ENCODE results near the gene FAM216A. TPM values are rescaled to one million over a fixed set of nuclear protein-coding genes. Genes with fewer than 3 reads are reported as not detected.

The FAM216A gene, protein sequence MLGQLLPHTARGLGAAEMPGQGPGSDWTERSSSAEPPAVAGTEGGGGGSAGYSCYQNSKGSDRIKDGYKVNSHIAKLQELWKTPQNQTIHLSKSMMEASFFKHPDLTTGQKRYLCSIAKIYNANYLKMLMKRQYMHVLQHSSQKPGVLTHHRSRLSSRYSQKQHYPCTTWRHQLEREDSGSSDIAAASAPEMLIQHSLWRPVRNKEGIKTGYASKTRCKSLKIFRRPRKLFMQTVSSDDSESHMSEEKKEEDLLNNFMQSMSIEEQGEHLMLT
- 17.6 to 20.7 TPM (median 20.2 TPM) in 5 replicates for total RNA-seq (2022; extraction: Qiagen RNA extraction; ENCODE audit: low read depth)

GRCh38 chr12:110468214-110469048 lies at the start of gene FAM216A, which contains the start of gene GPN3:
TSS of gene FAM216A (plus strand) at chr12:110468845. CDS start at chr12:110468876, 31 bp downstream.
TSS of gene GPN3 (minus strand) at chr12:110468257. CDS start at chr12:110468203, 54 bp downstream.

DNA sequence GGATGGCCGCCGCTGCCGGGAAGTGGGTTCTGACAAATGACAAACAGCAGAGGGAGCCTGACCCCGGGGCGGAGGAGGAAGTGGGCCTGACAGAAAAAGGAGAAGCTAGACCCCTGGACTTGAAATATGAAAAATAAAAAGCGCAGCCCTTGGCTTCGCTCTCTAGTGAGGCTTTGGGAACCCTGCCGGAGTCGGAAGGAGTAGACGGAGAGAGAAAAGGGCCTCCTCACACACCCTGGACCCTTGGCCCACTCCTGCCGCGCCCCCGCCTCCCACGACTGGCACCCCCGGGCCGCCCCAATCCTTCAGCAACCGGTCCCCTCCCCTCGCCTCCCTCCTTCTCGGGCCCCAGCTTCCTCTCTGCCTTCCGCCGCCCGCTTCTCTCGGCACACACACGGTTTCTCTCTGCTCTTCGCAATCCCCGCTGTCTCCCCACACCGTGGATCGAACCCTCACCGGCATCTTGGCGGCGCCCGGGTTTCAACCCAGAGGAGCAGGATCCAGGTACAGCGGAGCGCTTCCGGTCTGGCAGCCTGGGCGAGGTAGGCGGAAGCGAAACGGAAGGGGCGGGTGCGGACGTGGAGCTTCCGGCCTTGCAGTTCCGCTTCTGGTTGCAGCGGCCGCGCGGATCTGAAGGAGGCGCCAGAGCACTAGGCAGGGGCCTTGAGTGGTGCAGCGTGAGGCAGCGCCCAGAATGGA lies 18.7 kb upstream of the FAM216A start, which contains the start of gene ARPC3:
Gene ARPC3 (minus strand): TSS at position 539 of the 699 bp plus-strand sequence. CDS start 77 bp downstream, at position 462.

DNA sequence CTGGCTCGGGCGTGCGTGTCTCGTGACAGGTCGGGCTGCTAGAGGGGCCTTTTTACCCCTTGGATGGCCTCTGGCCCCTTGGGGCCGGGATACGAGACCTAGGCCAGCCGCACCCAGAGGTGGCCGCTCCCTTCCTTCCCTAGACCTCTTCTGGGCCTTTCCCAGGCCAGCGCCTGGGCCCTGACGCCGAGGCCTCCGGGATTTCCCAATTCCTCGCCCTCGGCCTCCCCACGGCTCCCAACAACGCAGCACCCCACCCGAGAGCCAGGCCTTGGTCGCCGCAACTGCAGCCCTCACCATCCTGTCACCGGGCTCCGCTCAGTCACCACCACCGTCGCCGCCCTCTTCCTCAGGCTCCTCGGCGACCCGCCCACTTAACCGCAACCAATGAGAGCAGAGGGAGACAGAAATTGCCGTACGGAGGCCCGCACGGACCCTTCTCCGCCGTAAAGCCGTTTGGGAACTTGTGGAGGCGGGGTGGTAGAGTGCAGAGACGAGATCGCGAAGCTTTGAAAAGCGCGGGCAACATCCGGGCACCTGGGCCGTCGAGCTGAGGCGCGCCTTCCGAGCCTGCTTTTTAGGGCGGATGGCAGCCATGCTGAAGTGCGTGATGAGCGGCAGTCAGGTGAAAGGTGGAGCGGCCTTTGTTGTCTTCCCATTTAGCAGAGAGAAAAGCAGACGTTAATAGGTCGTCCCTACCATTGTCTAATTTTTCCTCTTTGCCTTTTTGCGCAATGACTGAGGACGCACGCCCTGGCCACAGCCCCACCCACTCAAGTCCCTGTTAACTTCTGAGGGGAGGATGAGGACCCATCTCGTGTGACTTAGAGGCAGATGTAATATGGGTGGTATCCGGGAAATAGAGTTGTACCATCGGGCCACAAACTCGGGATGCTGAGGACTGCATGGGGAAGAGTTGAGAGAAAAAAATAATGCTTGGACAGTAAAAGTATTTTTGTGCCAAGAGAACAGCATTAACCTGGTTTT lies 33.4 kb downstream of the FAM216A start, which contains the start of the genes RAD9B and VPS29:
Gene RAD9B (plus strand): TSS at position 580 of the 987 bp plus-strand sequence. CDS start 7 bp downstream, at position 587.
Gene VPS29 (minus strand): TSS at position 360 of the 987 bp plus-strand sequence. CDS start 60 bp downstream, at position 300.

Other genes with a start within 250 kb of the FAM216A start
- 297 to 367 TPM (median 349 TPM) in 5 replicates for gene ATP2A2, start 187.6 kb upstream of the FAM216A start, total RNA-seq (2022; extraction: Qiagen RNA extraction; ENCODE audit: low read depth)
- gene ANAPC7, start 65.1 kb upstream of the FAM216A start, total RNA-seq (2022; extraction: Qiagen RNA extraction; ENCODE audit: low read depth) = 55.0 to 63.9 TPM (median 57.1 TPM) in 5 replicates
- gene ARPC3, start 18.5 kb upstream of the FAM216A start, total RNA-seq (2022; extraction: Qiagen RNA extraction; ENCODE audit: low read depth) = 442 to 835 TPM (median 448 TPM) in 5 replicates
- 30.4 to 38.0 TPM (median 33.6 TPM) in 5 replicates for gene GPN3, start 588 bp upstream of the FAM216A start, total RNA-seq (2022; extraction: Qiagen RNA extraction; ENCODE audit: low read depth)
- gene VPS29, start 33.3 kb downstream of the FAM216A start, total RNA-seq (2022; extraction: Qiagen RNA extraction; ENCODE audit: low read depth) = 137 to 162 TPM (median 151 TPM) in 5 replicates
- gene RAD9B, start 33.5 kb downstream of the FAM216A start, total RNA-seq (2022; extraction: Qiagen RNA extraction; ENCODE audit: low read depth) = 0.20 to 0.53 TPM (median 0.27 TPM) in 4 of 5 replicates, not detected in the other
- 17.5 to 20.1 TPM (median 18.5 TPM) in 5 replicates for gene PPTC7, start 114.5 kb downstream of the FAM216A start, total RNA-seq (2022; extraction: Qiagen RNA extraction; ENCODE audit: low read depth)
- 28.1 to 32.8 TPM (median 30.8 TPM) in 5 replicates for gene TCTN1, start 145.3 kb downstream of the FAM216A start, total RNA-seq (2022; extraction: Qiagen RNA extraction; ENCODE audit: low read depth)
- 0.17 to 0.93 TPM (median 0.63 TPM) in 5 replicates for gene HVCN1, start 220.3 kb downstream of the FAM216A start, total RNA-seq (2022; extraction: Qiagen RNA extraction; ENCODE audit: low read depth)